Measurements from ENCODE around the gene ATXN10.

GRCh38 chr22:45855961-45856360 is 184.3 kb downstream of the ATXN10 start:
- TF ChIP-seq ARNT (IDR thresholded peaks at IDR 0.05) (no peak), SP1 (IDR thresholded peaks at IDR 0.05) (no peak), BHLHE40 (IDR thresholded peaks at IDR 0.05; ENCODE audit: borderline replicate concordance) (no peak), SUZ12 (IDR thresholded peaks at IDR 0.05) (no peak), FOXK2 (IDR thresholded peaks at IDR 0.05) (no peak), ELF4 (IDR thresholded peaks at IDR 0.05) (no peak), FOXM1 (IDR thresholded peaks at IDR 0.05; ENCODE audit: borderline replicate concordance) (no peak), TARDBP (IDR thresholded peaks at IDR 0.05) (no peak), CTBP1 (IDR thresholded peaks at IDR 0.05; ENCODE audit: borderline replicate concordance) (no peak), L3MBTL2 (conservative IDR thresholded peaks at IDR 0.05) (no peak), FOXA1 (IDR thresholded peaks at IDR 0.05) (no peak), HDGF (IDR thresholded peaks at IDR 0.05; ENCODE audit: borderline replicate concordance) (no peak)
